Tibial nerve (tissue), 4 donors: ENCODE results near the gene FRMD3. TPM values are rescaled to one million over a fixed set of nuclear protein-coding genes. Genes with fewer than 3 reads are reported as not detected.
A peak's percentile ranks its signal among the peaks of the same experiment; 100 is the strongest.

Experiments used
- DNase-seq, 2 donors: peaks; one replicate each; pipeline ENCODE4 v3.0.0-alpha.2; 2019; ENCODE audit warnings: low spot score in 2 of 2
- H3K27ac ChIP-seq, 4 donors: fragments of 200-600 bp; sonication (generic) in 3 of 4; one replicate each; pipeline ENCODE4 v1.5.1; 2017 to 2019; ENCODE audit warnings: mild to moderate bottlenecking in 1 of 4
- H3K27me3 ChIP-seq, 2 donors: fragments of 200-600 bp; sonication (generic) in 1 of 2; one replicate each; pipeline versions ENCODE4 v1.5.1 to v1.6.0; 2017 to 2019
- H3K36me3 ChIP-seq, 3 donors: fragments of 200-600 bp; sonication (generic); one replicate each; pipeline ENCODE4 v1.5.1; 2018 to 2019
- H3K4me1 ChIP-seq, 4 donors: fragments of 200-600 bp; sonication (generic) in 3 of 4; one replicate each; pipeline ENCODE4 v1.5.1; 2017 to 2019
- H3K4me3 ChIP-seq, 4 donors: fragments of 200-600 bp; sonication (generic) in 3 of 4; one replicate each; pipeline ENCODE4 v1.5.1; 2017 to 2019; ENCODE audit warnings: mild to moderate bottlenecking in 1 of 4, moderate library complexity in 1 of 4
- H3K9me3 ChIP-seq, 4 donors: fragments of 200-600 bp; sonication (generic) in 3 of 4; one replicate each; pipeline ENCODE4 v1.5.1; 2017 to 2019
- EP300 ChIP-seq, 2 donors: sonication (generic); formaldehyde crosslinking; IDR thresholded peaks; one replicate each; pipeline ENCODE4 v1.6.1; 2017; ENCODE audit warnings: antibody characterized with exemption in 2 of 2, mild to moderate bottlenecking in 1 of 2
- POLR2A ChIP-seq, 2 donors: fragments of 450-650 bp; IDR thresholded peaks; one replicate each; pipeline ENCODE4 v1.6.1; 2017; ENCODE audit warnings: antibody characterized with exemption in 2 of 2, mild to moderate bottlenecking in 2 of 2, moderate library complexity in 2 of 2
- WGBS, 2 donors: methylation state at CpG; one replicate each; pipeline ENCODE4 v1.1.5; 2018; 5-methylcytosine and 5-hydroxymethylcytosine counted together
- total RNA-seq, 4 donors: library from RNA; depleted of rRNA; stranded (reverse); fragments of >200 nt; gene quantifications; one replicate each; pipeline ENCODE4 v1.1.0, GENCODE V29; 2016
- TF ChIP-seq, protein P1 (sequence below), 5 experiments: fragments of 200-600 bp in 3 of 5; fragments of 450-650 bp in 2 of 5; sonication (generic) in 3 of 5; IDR thresholded peaks; one replicate each; pipeline ENCODE4 v1.5.1; 2016 to 2019; ENCODE audit warnings: antibody characterized with exemption in 5 of 5, mild to moderate bottlenecking in 3 of 5, moderate library complexity in 2 of 5

The FRMD3 gene
- total RNA-seq, 4 donors from 2014 or later, result 31.2 to 44.0 (median 34.5) TPM

DNA sequence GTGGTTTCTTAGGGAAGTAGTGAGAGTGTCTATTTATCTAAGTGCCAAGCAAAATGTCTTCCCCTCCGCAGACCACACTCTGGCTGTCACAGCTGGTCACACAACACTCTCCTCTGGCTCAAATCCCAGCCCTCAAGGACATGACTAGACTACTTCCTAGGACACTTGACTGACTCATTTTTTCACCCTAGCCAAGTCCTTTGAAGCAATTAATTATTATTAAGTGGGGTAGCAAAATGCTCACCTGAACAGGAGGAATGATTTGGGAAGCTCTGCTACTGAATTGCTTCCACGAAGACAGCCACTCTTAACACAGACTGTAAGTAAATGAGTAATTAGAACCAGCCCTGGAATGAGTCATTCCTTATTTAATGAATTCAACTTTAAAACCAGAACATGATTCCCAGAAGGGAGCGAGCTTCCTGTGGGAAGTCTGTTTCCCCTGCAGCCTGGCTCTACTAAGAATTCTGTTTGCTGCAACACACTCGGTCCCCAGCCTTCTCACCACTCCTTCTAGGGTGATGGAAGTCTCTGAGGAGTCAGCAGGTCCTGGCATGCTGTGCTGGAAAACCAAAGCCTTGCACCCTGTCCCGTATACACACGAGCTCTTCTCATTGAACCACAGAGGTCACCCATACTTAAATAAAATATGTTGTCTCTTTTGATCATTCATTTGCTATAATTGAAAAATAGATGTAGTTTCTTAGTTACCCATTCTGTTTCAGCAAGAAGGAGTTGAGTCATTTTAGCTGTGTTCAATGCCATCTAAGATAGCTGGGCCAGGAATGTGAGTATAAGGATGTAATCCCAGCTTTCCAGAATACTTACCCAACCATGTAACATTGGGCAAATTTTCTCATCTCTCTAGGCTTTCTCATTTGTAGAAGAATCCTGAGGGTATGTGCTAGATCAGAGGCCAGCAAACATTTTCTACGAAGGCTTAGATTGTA, 256.6 kb downstream of the FRMD3 start:
- no peak for TF ChIP-seq POLR2A (IDR thresholded peaks at IDR 0.05)
- TF ChIP-seq, protein P1, sequence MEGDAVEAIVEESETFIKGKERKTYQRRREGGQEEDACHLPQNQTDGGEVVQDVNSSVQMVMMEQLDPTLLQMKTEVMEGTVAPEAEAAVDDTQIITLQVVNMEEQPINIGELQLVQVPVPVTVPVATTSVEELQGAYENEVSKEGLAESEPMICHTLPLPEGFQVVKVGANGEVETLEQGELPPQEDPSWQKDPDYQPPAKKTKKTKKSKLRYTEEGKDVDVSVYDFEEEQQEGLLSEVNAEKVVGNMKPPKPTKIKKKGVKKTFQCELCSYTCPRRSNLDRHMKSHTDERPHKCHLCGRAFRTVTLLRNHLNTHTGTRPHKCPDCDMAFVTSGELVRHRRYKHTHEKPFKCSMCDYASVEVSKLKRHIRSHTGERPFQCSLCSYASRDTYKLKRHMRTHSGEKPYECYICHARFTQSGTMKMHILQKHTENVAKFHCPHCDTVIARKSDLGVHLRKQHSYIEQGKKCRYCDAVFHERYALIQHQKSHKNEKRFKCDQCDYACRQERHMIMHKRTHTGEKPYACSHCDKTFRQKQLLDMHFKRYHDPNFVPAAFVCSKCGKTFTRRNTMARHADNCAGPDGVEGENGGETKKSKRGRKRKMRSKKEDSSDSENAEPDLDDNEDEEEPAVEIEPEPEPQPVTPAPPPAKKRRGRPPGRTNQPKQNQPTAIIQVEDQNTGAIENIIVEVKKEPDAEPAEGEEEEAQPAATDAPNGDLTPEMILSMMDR (IDR thresholded peaks at IDR 0.05), result no peak
- Histone ChIP-seq H3K27ac (peak overlapping the region in 1 of 4 donors; percentile 60), H3K27me3 (no peaks in the 10 kb centered on the region), H3K9me3 (no peaks in the 10 kb centered on the region), H3K4me1 (peaks cover 0 to 13% (median 10%) of the 10 kb centered on the region in 4 donors), H3K4me3 (no peak overlapping the region), H3K36me3 (peaks cover 0 to 11% (median 0%) of the 10 kb centered on the region in 3 donors)
- 37 to 42% methylated on average over 7 of the region's 7 CpGs for WGBS, 2 donors
- no peak for DNase-seq

DNA sequence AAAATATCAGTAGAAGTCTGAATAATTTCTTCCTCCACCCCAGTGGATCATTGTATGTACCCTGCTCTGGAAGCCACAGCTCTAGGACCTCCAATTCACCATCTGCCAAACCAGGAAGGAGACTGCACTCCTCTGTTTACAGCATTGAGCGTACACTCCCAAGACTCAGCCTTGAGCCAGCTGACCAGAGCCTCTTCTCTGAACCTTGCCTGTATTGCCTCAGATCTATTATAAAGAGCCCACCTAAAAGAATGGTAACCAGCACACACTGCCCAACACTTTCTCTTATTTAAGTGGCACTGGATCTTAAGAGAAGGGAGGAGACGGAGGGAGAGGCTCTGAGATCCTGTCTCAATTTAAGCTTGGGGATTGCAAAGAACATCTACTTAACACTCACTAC, 257.4 kb downstream of the FRMD3 start:
- WGBS, 2 donors, result 76 to 89% methylated on average over 2 of the region's 2 CpGs
- Histone ChIP-seq H3K27ac (peak overlapping the region in 1 of 4 donors; percentile 60), H3K4me1 (peaks cover 0 to 13% (median 10%) of the 10 kb centered on the region in 4 donors), H3K4me3 (no peak overlapping the region), H3K27me3 (no peaks in the 10 kb centered on the region), H3K36me3 (peaks cover 0 to 11% (median 0%) of the 10 kb centered on the region in 3 donors), H3K9me3 (no peaks in the 10 kb centered on the region)
- TF ChIP-seq EP300 (IDR thresholded peaks at IDR 0.05), result no peak
- TF ChIP-seq, protein P1 (IDR thresholded peaks at IDR 0.05), result no peak
- no peak for TF ChIP-seq POLR2A (IDR thresholded peaks at IDR 0.05)
- no peak for DNase-seq

DNA sequence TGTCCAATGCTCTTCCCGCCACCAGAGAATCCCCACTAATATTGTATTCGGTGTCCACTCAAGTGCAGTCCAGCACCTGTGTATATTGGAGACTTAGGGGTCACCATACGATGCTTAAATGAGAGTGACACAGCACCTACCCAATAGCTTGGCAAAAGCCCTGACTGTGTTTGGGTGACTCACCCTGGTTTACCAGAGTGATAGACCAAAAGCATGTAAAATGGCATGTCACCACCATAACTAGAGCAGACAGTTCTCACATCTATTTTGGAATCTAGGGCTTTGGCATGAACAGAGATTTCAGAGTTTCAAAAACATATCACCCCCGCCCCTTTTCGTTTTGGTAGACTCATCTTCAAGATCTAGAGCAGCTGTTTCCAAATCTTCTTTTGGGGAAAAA, 257.9 kb downstream of the FRMD3 start:
- Histone ChIP-seq H3K27me3 (no peaks in the 10 kb centered on the region), H3K9me3 (no peaks in the 10 kb centered on the region), H3K4me1 (peaks cover 0 to 13% (median 10%) of the 10 kb centered on the region in 4 donors), H3K27ac (peak overlapping the region in 1 of 4 donors; percentile 60), H3K36me3 (peaks cover 0 to 14% (median 0%) of the 10 kb centered on the region in 3 donors), H3K4me3 (no peak overlapping the region)
- 92 to 95% methylated on average over 5 of the region's 5 CpGs for WGBS, 2 donors
- no peak for DNase-seq
- no peak for TF ChIP-seq EP300 (IDR thresholded peaks at IDR 0.05)

- Histone ChIP-seq H3K4me1 (no peaks in the 10 kb centered on the region), H3K4me3 (no peak overlapping the region), H3K27me3 (no peaks in the 10 kb centered on the region), H3K27ac (no peak overlapping the region), H3K9me3 (no peaks in the 10 kb centered on the region), H3K36me3 (peaks cover 0 to 19% (median 0%) of the 10 kb centered on the region in 3 donors)
- 86 to 89% methylated on average over 5 of the region's 5 CpGs for WGBS, 2 donors
- no peak for DNase-seq
- no peak for TF ChIP-seq POLR2A (IDR thresholded peaks at IDR 0.05)
- no peak for TF ChIP-seq EP300 (IDR thresholded peaks at IDR 0.05)
- TF ChIP-seq, protein P1 (IDR thresholded peaks at IDR 0.05), result no peak
Observed at GRCh38 chr9:83274787-83275186, 263.4 kb downstream of the FRMD3 start.

DNA sequence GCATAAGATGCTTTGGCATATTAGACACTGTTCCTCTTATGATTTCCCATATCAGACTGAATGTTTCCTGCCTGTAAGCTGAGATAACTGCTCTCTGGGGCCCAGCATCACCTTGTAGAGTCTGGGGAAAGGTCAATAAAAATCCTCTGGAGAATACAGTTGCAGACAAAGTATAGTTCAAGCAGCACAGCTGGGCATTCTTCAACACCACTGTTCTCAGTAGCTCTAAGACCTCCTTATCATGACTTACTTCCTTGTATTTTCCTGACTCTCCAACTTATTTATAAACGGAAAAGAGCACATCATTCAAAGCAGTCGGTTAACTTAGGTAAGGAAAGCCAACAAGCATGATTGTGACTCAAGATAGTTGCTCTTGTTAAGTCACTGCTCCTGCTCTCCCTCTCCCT, 266.5 kb downstream of the FRMD3 start:
- H3K9me3 ChIP-seq, result no peaks in the 10 kb centered on the region
- H3K36me3 ChIP-seq, result peaks cover 0 to 14% (median 0%) of the 10 kb centered on the region in 3 donors
- H3K27ac ChIP-seq, result no peak overlapping the region
- H3K27me3 ChIP-seq, result no peaks in the 10 kb centered on the region
- no peak overlapping the region for H3K4me3 ChIP-seq
- H3K4me1 ChIP-seq, result peaks cover 0 to 11% (median 0%) of the 10 kb centered on the region in 4 donors
- 63 to 73% methylated on average over 2 of the region's 2 CpGs for WGBS, 2 donors
- DNase-seq, result no peak
- no peak for TF ChIP-seq POLR2A (IDR thresholded peaks at IDR 0.05)

GRCh38 chr9:83270116-83270515, 268.1 kb downstream of the FRMD3 start:
- TF ChIP-seq, protein P1 (IDR thresholded peaks at IDR 0.05), result no peak
- TF ChIP-seq POLR2A (IDR thresholded peaks at IDR 0.05), result no peak
- TF ChIP-seq EP300 (IDR thresholded peaks at IDR 0.05), result no peak
- Histone ChIP-seq H3K36me3 (peaks cover 0 to 9% (median 0%) of the 10 kb centered on the region in 3 donors), H3K4me3 (no peak overlapping the region), H3K27me3 (no peaks in the 10 kb centered on the region), H3K4me1 (peaks cover 0 to 16% (median 0%) of the 10 kb centered on the region in 4 donors), H3K9me3 (no peaks in the 10 kb centered on the region), H3K27ac (no peak overlapping the region)
- 24 to 26% methylated on average over 3 of the region's 3 CpGs for WGBS, 2 donors
- DNase-seq, result no peak
